Keratinocyte (primary cell): ENCODE results near the gene OR4D9.

Experiments
- CTCF ChIP-seq, 3 experiments: IDR thresholded peaks in 1 of 3; conservative IDR thresholded peaks in 1 of 3; optimal IDR thresholded peaks in 1 of 3; 2 replicates in 2 of 3; 3 replicates in 1 of 3; pipeline versions ENCODE3 to v1.5.1; 2011; ENCODE audit warnings: low read length in 3 of 3, mild to moderate bottlenecking in 3 of 3, moderate library complexity in 2 of 3, control low read depth in 1 of 3, inconsistent platforms in 1 of 3; ENCODE audit not compliant: insufficient read depth in 2 of 3; ENCODE audit errors: extremely low read depth in 1 of 3
- EZH2 ChIP-seq: IDR thresholded peaks from one replicate; pipeline ENCODE4 v1.6.1; 2012; ENCODE audit warnings: inconsistent platforms, mild to moderate bottlenecking, low read length, moderate library complexity

GRCh38 chr11:59511675-59512074 is 336 bp downstream of the OR4D9 start:
- TF ChIP-seq CTCF (optimal IDR thresholded peaks at IDR 0.05 in 1 of 3, IDR thresholded peaks at IDR 0.05 in 1 of 3, conservative IDR thresholded peaks at IDR 0.05 in 1 of 3; ENCODE audit: extremely low read depth in 1 of 3, insufficient read depth in 2 of 3, low read length in 3 of 3) (no peak), EZH2 (no peak)
